ENCODE data around the gene EFCAB9. TPM values are rescaled to one million over a fixed set of nuclear protein-coding genes. Genes with fewer than 3 reads are reported as not detected.

The EFCAB9 gene
- total and polyA plus RNA-seq, 2 of the 8 experiments (the other 6 are each of a cell fraction or from before 2014, with no cell fraction given), result not detected

DNA sequence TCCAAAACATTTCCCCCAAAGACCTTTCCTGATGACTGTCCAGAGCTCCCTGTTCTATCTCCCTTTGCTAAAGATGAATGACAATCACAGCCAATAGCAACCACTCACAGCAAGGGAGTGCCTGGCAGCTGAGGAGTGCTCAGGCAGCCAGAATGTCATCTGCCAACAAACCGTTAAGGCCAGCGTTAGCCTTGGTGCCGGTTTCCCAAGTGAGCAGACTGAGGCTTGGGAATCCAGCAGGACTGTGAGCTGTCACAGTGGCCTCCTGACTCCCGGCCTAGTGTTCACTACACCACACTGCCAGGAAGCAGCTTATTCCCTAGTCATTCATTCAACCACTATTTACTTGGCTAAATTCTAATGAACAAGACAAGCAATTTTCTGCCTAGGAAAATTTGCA lies 30.6 kb upstream of the EFCAB9 start:
- Histone ChIP-seq H2BK120ac (replicated peaks; ENCODE audit: low read depth, low read length) (no peak overlapping the region), H4K20me1 (replicated peaks in 1 of 2; ENCODE audit: control insufficient read depth in 1 of 2, insufficient read depth in 2 of 2, low read length in 2 of 2) (no peaks in the 10 kb centered on the region), H3K9me3 (ENCODE audit: insufficient read depth in 2 of 2, low read depth in 1 of 2, low read length in 1 of 2) (no peaks in the 10 kb centered on the region), H2BK12ac (ENCODE audit: low read depth, low read length) (no peak overlapping the region), H3K56ac (replicated peaks; ENCODE audit: insufficient read length, low read depth, low read length) (no peak overlapping the region), H3K14ac (ENCODE audit: insufficient read length) (no peak overlapping the region), H3K36me3 (ENCODE audit: control insufficient read depth in 2 of 4, insufficient read depth in 4 of 4, low read length in 3 of 4) (no peaks in the 10 kb centered on the region), H3K9ac (replicated peaks in 1 of 4; ENCODE audit: extremely low read depth in 1 of 4, low read depth in 3 of 4, low read length in 3 of 4) (no peak overlapping the region), H3K79me1 (ENCODE audit: low read depth, low read length) (peaks cover 8% of the 10 kb centered on the region; the same call in 1 of the 2 replicates), H3K27ac (ENCODE audit: low read depth, low read length) (no peak overlapping the region), H3K27me3 (replicated peaks in 1 of 4; ENCODE audit: control insufficient read depth in 3 of 4, extremely low read depth in 1 of 4, insufficient read depth in 3 of 4, low read length in 3 of 4) (no peaks in the 10 kb centered on the region), H3K4me1 (replicated peaks in 1 of 4; ENCODE audit: control insufficient read depth in 3 of 4, insufficient read depth in 4 of 4, low read length in 3 of 4) (peaks cover 0 to 4% (median 0%) of the 10 kb centered on the region in 4 experiments; a peak in 2 of 7 replicates), H2AFZ (ENCODE audit: low read length) (no peak overlapping the region), H4K8ac (ENCODE audit: extremely low read depth, insufficient read depth, low read length) (no peak overlapping the region), H2BK15ac (ENCODE audit: low read length) (no peak overlapping the region; the same call in 1 of the 2 replicates), H3K18ac (ENCODE audit: extremely low read depth, low read length) (no peak overlapping the region), H3K79me2 (ENCODE audit: control insufficient read depth in 1 of 2, insufficient read depth in 2 of 2, low read length in 2 of 2) (no peaks in the 10 kb centered on the region), H3K4me3 (ENCODE audit: extremely low read depth in 1 of 4, insufficient read depth in 2 of 4, low read depth in 3 of 4, low read length in 4 of 4) (no peak overlapping the region), H2BK5ac (ENCODE audit: low read depth, low read length) (no peak overlapping the region), H3K4ac (replicated peaks; ENCODE audit: insufficient read length, low read depth, low read length) (no peak overlapping the region), H3K4me2 (ENCODE audit: insufficient read depth in 1 of 2, low read depth in 2 of 2, low read length in 2 of 2) (no peak overlapping the region), H2BK20ac (ENCODE audit: low read length) (no peak overlapping the region), H3K23ac (ENCODE audit: insufficient read length) (no peak overlapping the region), H2AK5ac (ENCODE audit: low read depth, low read length) (no peak overlapping the region), H4K5ac (ENCODE audit: insufficient read length, low read depth, low read length) (no peak overlapping the region), H3K23me2 (ENCODE audit: low read depth, low read length) (no peaks in the 10 kb centered on the region), H4K91ac (replicated peaks; ENCODE audit: insufficient read length, low read length) (no peak overlapping the region)
- ChIA-PET POLR2A (ENCODE audit: partially characterized antibody) (interaction anchor here (1.2 kb wide), 1 partner anchor 67 kb away, joined by 3 read pairs; no protein-coding TSS in a partner anchor), CTCF (ENCODE audit: partially characterized antibody) (interaction anchor here (0.6 to 5.6 kb wide), 6 partner anchors 10 to 356 kb away, joined by 3 to 42 read pairs (median 4); partner anchors contain the start of gene STK10)
- DNase-seq (ENCODE audit: low read depth in 1 of 2, low spot score in 2 of 2) (no peak), FAIRE-seq (no peak)
- 90% methylated on average over 4 of the region's 4 CpGs; no CpG with 5 or more reads in 1 of the 2 experiments for WGBS, 2 experiments (ENCODE audit: extremely low coverage in 1 of 2, insufficient coverage in 1 of 2, insufficient read length in 1 of 2, insufficient replicate concordance in 2 of 2, low coverage in 1 of 2, low lambda C conversion rate in 2 of 2, missing lambda C conversion rate in 1 of 2)
- no peak for TF ChIP-seq TBP (IDR thresholded peaks at IDR 0.05; ENCODE audit: low read depth, low read length)
- no peak for TF ChIP-seq JUN (IDR thresholded peaks at IDR 0.05; ENCODE audit: low read depth, low read length)
- no peak for TF ChIP-seq HDAC2 (IDR thresholded peaks at IDR 0.05; ENCODE audit: borderline replicate concordance in 1 of 2, low read depth in 2 of 2, low read length in 2 of 2)
- no peak for TF ChIP-seq CTBP2 (IDR thresholded peaks at IDR 0.05; ENCODE audit: borderline replicate concordance, insufficient read depth, insufficient read length, low read length)
- TF ChIP-seq YY1 (IDR thresholded peaks at IDR 0.05; ENCODE audit: low read depth, low read length), result no peak
- TF ChIP-seq CHD1 (IDR thresholded peaks at IDR 0.05; ENCODE audit: low read depth, low read length), result no peak
- no peak for TF ChIP-seq SIRT6 (IDR thresholded peaks at IDR 0.05; ENCODE audit: low read length)
- no peak for TF ChIP-seq CBX5 (IDR thresholded peaks at IDR 0.05; ENCODE audit: low read depth, low read length)

Measured in H1 (cell line).